SK-N-MC (cell line): ENCODE measurements around the gene ICOS.

Source experiments
- EZH2 ChIP-seq: fragments of 200-600 bp; sonication (generic); IDR thresholded peaks from one replicate; pipeline ENCODE4 v1.6.1; 2017; ENCODE audit warnings: antibody characterized with exemption
- FOXP2 ChIP-seq: optimal IDR thresholded peaks from 2 replicates; pipeline ENCODE3; 2011; ENCODE audit warnings: mild to moderate bottlenecking, moderate library complexity; ENCODE audit not compliant: insufficient read depth; ENCODE audit errors: extremely low read length, control extremely low read depth
- POLR2AphosphoS5 ChIP-seq: IDR thresholded peaks from 2 replicates; pipeline ENCODE4 v1.6.1; 2012; ENCODE audit warnings: mild to moderate bottlenecking, low read depth, low read length, borderline replicate concordance

GRCh38 chr2:203992509-203992908, 55.9 kb downstream of the ICOS start:
- no peak for TF ChIP-seq POLR2AphosphoS5
- TF ChIP-seq EZH2: no peak
- TF ChIP-seq FOXP2: no peak
